NOMO-1 treated with DMSO at 0.1 percent for 48 hours (cell line): ENCODE data around the gene MBP.

ENCODE experiments used
- DNase-seq: peaks from one replicate; lab custom pipeline; 2025; ENCODE audit not compliant: unreplicated experiment; lab: John Stamatoyannopoulos, UW

MBP gene

DNA sequence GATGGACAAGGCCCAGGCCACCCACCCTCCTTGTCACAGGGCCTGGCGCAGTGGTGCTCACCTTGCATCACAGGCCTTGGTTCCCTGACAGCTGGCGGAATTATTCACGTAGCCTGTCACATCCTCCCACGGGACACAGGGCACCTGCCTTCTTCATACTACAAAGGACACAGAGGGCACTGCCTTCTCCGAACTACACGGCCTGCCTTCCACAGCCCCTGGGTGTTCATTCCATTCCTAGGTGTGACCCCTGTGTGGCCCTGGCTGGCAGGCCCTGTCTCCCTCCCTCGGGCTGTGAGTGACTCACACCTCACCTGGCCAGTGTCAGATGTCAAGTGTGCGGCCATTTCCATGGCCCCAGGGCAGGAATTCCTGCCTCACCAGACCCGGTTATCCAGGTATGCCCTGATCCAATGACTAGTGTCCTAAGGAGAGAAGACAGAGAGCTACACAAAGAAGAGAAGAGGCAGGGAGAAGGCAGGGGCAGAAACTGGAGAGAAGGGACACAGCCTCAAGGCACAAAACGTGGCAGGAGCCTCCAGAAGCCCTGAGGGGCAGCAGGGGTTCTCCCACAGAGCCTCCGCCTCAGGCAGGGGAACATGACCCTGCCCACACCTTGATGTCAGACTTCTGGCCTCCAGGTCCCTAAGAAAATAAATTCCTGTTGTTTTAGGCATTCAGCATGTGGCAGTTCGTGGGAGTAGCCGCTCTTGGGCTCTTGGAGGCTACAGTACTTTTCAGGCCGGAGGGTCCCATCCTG is 43.4 kb downstream of the MBP start:
- no peak for DNase-seq

DNA sequence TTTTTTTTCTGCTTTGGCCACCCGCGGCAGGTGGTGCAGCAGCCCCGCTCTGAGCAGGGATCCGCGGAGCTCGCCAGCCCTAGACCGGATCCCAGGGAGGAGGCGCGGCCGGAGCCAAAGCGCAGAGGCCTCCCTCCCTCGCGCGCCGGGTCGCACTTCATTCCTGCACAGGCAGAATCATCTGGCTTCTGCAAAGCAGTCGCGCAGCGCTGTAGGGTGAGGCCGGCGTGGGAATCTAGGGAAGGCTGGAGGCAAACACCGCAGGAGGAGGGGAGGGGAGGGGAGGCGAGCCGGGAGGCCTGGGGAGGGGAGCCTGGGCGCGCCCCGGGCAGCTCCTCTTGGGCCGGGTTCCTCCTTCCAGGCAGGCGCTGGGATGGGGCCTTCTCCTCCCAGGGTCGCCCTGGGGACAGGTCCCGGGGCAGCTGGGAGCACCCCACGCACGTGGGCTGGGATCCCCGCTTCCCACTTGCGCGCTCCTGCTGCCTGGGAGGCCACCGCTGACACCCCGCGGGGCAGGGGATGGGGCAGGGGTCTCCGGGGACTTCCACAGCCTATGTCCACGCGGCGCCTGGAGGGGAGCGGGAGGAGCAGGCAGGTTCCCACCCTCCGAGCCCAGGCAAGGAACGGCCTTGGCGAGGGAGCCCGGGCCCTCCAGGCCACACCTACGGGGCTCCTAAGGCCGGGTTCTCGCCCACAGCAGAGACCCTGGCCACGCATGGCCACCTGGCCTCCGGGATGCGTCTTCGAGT is 45.0 kb downstream of the MBP start:
- no peak for DNase-seq

DNA sequence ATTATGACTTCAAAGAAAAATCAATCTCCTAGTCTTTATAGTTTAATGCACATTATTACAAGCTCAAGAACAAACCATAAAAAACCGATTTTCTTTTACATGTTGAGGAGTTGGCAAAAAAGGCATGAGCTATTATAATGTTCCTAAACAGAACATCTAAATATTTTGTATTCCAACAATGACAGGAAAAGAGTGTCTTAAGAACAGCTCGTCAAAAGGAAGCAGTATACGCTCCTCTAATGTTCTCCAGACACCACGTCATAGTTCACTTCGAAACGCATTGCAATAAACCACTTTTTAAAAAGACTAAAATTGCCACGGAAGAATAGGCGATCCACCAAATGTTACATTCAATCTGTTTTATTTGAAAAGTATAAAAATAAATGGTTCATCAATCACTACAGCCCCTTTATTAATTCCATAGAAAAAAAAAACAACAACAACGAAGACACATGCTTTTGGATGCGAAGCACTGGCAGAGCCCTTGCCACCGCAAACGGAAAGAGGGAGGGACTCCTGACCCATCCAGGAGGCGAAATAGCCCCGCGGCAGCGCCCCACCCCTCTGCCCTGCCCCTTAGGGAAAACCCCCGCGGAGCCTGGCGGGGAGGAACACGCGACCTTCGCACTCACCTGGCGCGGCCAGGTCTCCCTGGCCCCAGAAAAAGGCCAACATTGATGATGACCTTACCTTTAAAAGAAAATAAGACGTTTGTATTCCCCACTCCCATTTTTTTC is 45.8 kb downstream of the MBP start:
- DNase-seq, result no peak

DNA sequence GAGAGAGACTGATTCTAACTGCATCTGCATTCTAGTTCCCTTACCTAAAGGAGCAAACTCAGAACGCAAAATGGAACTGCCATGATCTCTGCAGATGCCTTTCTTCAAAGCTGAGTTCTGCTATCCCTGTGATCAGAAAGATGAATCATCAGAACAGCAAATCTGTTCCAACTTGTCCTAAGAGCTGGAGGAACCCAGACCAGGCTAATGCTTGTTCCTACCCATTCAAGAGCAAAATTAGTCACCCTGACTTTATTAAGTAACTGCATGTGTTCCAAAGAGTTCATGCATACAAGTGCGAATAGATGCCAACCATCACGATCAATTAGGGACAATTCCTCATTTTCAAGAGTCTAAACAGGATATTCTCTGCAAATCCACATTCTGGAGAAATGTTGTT is 46.5 kb downstream of the MBP start:
- peak; percentile 12 for DNase-seq

DNA sequence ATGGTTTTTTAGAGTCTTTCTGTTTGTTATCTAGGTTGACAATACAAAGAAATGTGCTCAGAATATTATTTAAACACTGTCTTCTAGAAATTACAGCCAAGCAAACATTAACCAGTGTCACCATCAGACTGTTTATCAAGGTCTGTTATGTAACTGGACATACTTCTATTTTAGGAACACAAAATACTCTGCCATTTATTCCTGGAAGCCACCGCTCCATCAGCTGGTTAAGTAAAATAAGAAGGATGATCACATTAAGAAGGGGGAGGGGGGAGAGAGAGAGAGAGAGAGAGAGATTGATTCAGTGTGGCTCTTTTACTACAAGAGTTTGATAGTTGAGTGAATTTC is 47.9 kb downstream of the MBP start:
- no peak for DNase-seq

DNA sequence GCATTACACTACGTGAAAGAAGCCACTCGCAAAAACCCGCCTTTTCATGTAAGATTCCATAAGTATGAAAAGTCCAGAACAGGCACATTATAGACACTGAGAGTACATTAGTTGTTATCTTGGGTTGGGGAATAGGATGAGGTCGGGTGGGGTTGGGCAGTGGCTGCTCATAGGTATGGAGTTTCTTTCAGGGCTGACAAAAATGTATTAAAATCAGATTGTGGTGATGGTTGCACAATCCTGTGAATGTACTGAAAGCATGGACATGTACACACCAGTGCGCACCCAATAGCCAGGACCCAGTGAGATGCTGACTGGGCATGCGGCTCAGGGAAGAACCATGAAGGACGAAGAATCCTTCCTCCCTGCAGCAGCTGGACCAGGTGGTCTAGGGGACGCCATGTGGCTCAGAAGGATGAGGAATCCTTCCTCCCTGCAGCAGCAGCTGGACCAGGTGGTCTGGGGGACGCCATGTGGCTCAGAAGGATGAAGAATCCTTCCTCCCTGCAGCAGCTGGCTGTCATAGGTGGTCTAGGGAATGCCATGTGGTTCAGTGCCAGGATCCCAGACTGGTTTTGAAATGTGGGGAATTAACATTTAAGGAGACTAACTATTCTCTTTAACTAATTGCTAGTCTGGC is 50.1 kb downstream of the MBP start:
- no peak for DNase-seq

DNA sequence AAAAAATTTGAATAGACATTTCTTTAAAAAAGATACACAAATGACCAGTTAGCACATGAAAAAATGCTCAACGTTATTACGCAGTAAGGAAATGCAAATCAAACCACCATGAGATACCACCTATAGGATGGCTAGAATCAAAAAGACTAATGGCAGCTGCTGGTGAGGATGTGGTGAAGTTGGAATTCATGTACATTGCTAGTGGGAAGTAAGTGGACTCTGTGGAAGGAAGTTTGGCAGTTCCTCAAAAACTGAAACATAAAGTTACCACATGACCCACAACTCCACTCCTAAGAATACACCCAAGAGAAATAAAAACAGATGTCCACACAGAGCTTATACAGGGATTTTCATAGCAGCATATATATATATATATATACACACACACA is 51.2 kb downstream of the MBP start:
- DNase-seq, result peak; percentile 88

DNA sequence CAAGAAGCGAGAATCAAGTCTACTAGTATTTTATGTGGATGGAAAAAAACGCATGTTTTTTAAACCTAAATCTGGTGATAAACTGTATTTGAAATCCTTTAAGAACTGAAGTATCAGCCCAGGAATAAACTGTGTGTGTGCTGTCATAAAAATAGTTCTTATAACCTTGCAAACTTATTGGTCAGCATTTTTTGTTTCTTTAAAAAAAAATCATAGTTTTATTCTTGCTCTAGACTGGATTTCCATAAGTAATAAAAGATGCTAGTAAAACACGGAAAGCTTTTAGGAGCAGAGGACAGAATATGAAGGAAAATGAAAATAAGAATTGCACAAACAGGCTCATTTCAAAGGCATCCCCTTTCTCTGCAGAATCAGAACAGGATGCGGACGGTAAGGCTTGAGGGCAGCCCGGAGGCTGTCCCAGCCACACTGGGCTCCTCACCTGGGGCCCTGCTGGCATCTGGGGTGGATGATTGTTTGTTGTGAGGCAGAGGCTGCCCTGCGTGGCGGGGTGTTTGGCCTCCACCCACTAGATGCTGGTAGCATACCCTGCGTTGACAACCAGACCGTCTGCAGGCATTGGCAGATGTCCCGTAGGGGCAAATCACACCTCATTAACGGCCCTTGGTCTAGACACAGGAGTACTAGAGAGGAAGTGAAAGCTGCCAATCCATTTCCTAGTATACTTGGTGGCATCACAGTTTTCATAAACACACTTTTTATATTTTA is 52.5 kb downstream of the MBP start:
- DNase-seq, result peak; percentile 84

DNA sequence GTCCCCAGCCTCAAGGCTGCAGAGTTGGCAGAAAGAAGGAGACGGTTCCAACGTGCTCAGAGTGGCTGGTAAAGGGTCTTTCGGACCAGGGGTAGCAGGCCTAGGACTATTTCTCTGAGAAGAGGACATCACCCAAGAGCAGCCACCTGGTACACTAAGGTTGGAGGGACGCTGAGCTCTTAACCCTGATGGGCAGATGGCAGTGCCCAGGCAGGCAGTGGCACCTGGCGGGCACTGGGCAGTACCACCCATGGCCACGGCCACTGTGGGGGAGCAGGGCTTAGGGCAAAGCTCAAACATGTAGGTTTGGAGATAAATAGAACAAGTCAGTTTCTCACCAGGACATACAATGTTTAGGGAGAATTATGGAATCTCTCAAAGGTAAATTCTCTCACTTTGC is 53.5 kb downstream of the MBP start:
- no peak for DNase-seq

DNA sequence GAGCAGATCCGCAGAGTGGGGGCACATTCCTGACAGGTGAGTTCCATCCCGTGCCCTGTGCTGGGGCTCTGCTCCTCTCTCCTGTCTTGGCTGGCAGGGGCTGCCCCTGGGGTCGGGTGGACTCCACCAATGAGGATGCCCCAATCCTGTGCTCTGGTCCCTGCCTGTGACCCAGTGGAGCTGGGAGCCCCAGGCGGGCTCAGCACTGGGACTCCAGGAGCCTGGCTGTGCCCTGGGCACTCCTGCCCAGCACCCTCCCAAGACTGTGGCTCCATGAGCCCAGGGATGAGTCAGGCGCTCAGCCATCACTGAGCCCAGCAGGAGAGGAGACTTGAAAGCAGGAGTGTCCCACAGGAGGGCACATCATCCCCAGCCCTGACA is 53.9 kb downstream of the MBP start:
- no peak for DNase-seq

DNA sequence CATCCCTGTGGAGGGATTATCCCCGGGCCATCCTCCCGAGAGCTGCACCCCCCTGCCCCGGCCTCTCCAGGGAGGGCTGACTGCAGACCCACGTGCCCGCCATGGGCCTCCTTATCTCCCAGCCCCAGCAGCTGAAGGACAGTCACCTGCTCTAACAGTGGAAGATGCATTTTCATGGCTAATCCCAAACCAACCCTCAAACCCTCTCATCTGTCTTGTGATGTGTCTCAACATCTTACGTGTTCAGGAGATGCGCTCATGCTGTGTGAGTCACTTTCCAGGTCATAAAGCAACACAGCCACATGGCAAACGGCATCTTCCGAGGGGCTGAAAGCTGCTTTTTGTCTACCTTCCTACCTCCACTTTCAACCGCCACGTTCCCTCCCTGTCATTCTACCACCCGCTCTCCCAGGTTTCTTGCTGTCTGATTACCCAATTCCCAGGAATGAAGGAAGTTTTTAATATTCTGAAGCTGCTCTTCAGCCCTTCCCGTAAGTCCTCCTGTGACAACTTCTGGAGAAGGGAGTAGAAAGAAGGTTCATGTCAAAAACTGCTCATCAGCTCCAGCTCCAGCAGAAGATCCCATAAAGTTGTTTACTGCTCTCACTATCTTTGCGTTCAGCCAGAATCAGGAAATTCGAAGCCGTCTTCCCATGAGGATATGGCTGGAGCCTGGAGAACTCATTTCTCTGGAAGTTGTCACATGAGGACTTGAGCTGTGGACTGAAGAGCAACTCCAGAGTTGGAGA is 54.5 kb downstream of the MBP start:
- no peak for DNase-seq

DNA sequence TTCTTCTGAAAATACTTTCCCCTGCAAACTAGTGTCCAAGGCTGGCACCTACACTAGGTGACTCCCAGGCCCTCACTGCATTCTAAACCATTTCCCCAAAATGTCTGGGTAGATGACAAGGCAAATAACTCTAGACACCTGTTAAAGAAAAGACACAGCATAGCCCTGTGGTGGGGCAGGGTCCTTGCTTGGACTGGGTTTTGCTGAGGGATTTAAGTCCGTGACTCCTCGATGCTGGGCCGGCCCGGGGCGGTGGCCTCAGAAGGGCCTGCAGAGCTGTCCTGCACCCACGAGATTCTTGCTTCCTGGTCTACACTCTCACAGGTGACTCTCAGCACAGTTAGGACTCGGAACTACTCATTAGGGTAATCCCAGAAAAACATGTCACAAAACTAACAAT is 55.2 kb downstream of the MBP start:
- no peak for DNase-seq

DNA sequence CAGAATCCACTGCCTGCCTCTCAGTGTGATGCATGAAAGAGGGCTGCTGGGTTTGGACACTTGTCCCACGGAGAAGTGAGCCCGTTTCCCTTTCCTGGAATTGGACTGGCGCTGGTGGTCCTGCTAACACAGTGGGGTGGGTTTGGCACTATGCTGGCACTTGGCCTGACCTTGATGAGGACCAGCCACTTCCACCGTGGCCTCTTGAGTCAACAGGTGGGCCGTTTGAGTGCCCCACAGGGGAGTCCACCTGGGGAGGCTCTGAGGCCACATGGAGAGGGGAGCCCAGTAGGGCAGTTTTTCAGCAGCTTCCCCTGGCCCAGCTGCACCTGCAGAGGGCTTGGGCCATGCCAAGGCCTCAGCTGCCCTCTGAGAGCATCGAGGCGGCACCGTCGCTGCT is 56.5 kb downstream of the MBP start:
- DNase-seq, result no peak

DNA sequence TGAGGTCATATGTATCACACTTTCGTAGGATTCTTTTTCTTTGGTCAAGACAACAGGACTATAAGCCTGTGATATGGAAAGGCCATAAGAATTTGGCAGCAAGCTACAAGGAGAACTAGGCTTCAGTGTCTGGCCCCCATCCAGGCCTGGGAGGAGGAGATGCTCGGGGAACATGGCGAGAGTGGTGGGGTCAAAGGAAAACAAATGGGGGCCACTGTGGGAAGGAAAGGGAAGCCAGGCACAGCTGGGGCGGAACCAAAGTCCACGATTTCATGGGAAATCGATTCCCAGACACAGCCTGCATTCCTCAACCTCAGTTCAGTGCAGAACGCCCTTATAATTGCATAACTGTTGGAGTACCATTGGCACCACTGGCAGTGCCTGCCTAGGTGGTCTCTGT is 58.2 kb downstream of the MBP start:
- no peak for DNase-seq

DNA sequence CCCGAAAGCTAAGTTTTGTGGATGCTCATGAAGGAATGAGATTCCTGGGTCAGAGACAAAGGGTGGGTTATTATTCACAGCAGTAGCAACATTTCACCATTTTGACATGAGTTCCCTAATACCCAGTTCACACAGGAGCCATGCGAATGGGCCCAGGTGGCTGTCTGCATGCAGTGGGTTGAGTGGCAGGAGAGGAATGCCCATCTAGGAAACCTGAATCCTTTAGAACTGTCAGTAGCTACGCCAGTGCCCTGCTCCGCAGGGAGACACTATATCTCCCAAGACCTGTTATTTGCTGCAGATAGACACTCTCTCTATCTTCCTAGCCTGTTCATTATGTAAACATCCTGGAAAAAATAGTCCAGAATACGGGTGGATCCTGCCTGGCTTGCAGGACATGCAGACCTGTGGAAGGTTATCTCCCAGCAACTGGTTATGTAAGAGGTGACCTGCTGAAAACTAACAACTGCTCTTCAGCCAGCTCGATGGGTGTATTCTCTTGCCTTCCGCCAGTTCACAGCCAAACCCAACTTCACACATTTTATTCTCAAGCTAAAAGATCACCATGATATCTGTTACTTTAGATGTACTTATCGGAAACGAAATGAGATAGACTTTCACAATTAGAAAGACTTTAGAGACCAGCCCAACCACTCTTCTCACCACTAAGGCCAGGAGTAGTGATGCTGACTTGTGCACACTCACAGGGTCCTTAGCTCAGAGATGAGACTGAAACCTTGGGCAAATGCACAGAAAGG is 59.1 kb downstream of the MBP start:
- no peak for DNase-seq

DNA sequence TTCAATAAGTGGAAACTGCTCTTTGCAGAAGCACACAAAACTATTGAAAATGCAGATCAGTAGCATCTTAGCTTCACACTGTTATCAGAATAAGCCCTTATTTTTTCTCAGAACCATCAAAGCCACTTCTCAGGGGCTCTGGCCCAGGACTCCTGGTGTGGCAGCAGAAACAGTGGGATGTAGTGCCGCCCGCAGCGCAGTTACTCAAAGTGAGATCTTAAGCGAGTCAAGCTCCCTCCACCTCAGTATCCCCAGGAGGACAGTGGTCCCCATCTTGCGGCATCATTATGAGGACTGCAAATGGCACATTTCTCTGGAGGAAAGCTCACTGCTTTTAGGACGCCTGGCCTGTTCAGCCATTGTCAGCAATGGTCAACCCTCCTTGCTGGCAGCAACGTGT is 60.0 kb downstream of the MBP start:
- DNase-seq, result no peak

DNA sequence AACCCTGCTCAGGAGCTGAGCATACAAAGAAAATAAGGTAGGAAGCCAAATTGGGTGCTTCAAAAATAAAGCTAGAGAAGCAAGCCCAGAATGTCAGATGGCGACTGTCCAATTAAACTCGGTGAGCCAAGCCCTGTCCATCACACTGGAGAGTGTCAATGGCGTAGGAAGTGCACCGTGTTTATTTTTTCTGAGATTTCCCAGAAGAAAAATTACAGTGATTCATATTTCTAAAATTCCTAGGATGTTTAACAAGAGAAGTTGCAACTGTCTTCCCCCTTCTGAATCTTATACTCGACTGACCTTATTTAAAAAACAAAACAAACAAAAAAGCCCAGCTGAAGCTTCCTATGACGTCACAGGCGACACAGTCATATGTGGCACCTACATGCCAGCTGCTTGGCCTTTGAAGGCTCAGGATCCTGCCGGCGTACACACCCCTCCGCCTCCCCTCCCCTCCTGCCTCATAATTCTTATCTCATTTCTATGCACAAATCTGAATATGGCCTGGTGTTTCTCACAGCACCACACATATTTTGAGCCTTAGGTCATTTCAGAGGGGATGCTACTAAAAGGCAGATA is 60.8 kb downstream of the MBP start:
- DNase-seq, result no peak

DNA sequence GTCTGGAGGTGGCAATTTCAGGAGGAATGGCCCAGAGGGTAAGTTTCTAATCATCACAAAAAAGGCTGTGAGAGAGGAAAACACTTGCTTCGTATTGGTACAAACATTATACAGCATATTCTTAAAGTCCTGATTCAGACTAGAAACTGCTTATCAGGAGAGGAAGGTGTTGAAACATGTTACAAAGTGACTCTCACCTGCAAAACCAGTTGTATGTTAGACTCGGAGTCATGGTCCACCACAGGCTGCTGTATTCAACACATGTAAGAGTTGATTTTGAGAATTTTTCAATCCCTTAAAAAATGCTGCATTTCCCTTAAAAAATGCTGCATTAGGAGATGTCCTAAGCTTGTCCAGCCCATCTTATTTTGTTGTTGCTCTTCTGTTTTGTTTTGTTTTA is 61.5 kb downstream of the MBP start:
- DNase-seq, result no peak

DNA sequence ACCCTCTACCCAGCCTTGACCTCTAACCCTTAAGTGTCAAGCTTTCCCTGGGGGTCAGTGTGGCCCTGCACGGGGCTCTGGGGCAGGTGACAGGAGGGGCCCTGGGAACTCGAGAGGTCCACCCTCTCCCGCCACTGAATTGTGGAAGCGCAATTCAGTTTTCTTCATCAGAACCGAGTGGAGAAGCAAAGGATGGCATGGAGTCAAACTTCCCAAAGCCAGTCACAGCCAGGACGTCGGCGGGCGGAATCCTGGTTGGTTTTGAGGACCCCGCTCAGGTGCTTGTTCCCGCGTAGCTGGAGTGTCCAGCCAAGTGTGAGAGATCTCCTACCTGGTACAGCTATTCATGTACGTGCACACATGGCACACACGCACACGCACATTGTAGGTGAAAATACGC is 62.0 kb downstream of the MBP start:
- DNase-seq, result no peak
